NCI-H2171 treated with DMSO at 0.1 percent for 48 hours (cell line): Measurements from ENCODE around the gene CLIP4.
"Not testable (repeated sequence)": the region's sequence is repeated elsewhere in the genome, so short reads cannot be mapped to it uniquely, and the experiment has no call there.

Experiments
- DNase-seq: peaks from one replicate; lab custom pipeline; 2025; lab: John Stamatoyannopoulos, UW

Gene CLIP4, protein sequence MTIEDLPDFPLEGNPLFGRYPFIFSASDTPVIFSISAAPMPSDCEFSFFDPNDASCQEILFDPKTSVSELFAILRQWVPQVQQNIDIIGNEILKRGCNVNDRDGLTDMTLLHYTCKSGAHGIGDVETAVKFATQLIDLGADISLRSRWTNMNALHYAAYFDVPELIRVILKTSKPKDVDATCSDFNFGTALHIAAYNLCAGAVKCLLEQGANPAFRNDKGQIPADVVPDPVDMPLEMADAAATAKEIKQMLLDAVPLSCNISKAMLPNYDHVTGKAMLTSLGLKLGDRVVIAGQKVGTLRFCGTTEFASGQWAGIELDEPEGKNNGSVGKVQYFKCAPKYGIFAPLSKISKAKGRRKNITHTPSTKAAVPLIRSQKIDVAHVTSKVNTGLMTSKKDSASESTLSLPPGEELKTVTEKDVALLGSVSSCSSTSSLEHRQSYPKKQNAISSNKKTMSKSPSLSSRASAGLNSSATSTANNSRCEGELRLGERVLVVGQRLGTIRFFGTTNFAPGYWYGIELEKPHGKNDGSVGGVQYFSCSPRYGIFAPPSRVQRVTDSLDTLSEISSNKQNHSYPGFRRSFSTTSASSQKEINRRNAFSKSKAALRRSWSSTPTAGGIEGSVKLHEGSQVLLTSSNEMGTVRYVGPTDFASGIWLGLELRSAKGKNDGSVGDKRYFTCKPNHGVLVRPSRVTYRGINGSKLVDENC

DNA sequence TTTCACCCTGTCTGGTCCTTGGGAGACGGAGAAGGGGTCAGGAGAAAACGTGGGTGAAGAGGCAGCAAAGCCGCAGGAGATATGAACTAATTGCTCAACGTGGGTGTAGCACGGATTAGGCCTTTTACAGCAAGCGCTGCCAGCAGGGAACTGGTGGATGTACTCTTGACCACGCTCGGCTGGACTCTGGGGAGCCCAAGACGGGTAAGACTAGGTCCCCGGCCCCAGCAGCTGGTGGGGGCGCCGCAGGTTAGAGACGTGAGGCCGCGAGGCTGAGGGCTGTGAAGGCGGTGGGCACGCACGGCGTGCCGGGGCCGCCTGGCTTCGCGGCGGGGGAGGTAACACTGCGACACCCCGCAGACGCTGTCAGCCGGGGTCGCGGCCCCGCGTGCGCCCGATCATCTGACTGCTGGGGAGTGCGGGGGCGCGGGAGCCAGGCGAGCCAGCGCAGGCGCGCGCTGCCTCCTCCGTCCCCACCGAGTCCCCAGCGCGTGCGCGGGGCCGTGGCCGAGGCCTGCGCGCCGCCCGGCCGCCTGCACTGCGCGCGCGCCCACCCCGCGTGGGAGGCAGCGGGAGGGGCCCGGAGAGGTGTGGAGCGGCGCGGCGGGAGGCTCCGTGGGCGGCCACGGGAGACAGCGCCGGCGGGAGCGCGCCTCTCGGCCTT, at the start of gene CLIP4:
CLIP4 (plus strand) TSS at position 470 of the 664 bp plus-strand sequence. CDS start 5,974 bp downstream, outside the sequence.
- peak; percentile 68 for DNase-seq

DNA sequence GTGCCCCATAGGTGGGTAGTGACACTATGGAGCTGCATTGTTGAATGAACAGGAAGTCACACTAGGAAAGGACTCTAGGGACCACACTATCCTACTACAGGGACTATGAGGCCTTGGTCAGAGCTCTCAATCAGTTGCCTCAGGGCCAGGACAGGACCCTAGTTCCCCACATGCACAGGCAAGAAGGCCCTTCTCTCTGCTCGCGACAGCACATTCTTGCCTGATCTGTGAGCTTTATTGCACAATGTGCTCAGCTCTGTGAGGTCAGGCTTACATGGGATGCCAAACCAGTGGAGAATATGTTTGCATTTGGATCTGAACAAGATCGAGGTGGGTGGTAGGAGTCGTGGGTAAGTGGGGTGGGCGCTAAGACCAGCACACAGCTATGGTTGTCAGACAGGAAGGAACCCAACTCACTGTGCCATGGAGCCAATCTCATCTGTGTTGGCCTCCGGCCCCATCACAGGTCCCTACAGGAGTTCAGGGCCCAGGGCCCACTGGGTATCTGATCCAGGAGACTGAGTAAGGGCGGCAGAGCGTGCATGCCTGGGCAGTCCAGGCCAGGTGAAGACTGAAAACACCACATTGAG, 48.8 kb upstream of the CLIP4 start:
- no peak for DNase-seq

DNA sequence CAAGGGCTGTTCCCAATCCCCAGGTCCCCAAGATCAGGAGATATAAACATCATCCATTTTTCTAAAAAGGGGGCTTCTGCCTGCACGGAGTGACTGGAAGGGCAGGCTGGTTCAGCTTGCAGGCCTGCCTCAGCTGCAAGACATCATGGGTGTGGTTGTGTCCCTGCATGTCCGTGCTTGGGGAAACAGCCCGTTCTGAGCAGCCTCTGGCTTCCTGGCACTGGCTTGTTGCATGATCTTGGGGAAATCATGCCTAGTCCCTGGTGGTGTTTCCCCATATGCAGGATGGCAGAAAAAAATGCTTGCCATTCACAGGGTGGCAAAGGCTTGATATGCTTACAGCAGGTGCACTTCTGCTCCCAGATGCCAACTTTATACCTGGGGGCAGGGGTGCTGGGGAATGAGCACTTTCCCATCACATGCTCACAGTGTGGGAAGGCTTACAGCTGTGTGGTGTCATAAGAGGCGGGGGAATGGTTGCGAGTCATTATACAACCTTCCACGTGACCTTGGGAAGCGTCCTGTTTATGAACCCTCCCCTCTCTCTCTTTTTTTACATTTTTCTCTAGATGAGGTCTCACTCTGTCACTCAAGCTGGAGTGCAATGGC, 48.1 kb upstream of the CLIP4 start:
- DNase-seq: no peak

DNA sequence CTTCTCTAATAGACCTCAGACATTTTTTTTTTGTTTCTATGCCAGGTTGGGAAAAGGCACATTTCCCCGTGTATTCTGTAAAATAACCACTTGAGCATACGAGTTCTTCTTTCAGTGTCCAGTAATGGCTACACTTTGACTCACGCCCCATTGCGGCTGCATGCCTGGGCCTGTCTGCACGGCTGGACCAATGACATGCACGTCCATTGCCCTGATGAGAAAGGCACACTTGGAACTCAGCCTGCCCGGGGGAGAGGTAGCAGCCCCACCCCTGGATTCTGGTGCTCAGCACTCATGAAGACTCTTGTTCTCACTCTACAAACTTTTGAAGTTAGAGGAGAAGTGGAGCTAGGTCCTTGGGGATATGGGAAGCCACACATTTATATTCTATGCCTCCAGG, 46.7 kb upstream of the CLIP4 start:
- DNase-seq: no peak

DNA sequence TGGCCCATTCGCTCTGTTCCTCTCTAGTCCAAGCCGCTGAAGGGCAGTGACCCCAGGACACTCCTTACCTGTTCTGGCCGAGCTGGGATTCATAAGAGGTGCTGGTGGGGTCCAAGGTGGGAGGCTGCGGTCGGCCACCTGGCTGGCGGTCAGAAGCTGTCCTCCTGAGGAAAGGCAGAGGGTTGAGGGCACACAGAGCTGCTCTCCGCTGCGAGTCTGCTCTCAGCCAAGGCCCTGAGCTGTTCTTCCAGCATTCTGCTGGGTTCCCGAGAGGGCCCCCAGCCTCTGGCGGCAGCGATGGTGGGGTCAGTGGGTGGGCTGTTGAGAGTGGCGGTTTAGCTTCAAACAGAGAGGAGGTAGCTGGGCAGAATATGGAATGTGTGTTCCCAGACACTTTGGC, 44.7 kb upstream of the CLIP4 start:
- DNase-seq: no peak

DNA sequence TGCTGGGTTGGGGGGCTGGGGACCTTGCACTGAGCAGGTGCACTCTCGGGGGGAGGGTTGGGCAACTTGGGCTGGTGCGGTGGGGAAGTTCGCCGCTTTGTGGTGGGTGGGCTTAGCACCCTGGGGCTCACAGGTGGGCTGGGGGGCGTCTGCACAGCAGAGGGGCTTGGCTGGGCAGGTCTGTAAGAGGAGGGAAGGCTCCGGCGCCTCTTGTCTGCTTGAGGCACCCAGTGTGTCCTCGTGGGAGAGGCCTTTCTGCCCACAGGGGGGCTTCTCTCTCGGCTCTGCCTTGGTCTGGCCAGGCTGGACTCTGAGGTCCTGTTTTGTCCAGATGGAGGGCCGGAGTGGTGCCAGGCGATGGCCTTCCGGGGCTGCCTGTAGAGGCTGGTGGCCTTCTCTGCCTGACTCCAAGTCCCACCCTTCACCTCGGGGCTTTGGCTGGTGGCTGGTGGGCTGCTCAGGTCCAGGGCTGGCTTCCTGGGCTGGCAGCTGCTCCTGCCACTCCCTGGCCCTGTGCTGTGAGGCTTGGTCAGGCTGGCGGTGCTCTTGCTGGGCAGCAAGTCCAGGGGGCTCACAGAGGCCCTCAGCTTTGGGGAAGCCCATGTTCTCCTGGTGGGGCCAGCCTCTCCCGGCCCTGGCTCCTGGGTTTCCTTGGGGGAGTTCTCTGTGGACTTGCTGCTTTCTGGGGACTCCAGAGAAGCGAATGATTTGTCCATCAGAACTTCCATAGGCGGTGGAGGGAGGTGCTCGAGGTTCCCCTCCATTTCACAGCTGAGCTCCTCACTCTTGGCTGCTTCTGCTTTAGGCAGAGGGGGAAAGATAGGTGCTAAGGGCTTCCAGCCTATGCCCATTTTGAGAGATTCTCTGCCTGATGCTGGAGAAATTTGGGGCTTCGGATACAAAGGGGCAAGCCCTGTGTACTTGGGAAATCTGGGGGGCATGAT, 43.9 kb upstream of the CLIP4 start:
- no peak for DNase-seq

DNA sequence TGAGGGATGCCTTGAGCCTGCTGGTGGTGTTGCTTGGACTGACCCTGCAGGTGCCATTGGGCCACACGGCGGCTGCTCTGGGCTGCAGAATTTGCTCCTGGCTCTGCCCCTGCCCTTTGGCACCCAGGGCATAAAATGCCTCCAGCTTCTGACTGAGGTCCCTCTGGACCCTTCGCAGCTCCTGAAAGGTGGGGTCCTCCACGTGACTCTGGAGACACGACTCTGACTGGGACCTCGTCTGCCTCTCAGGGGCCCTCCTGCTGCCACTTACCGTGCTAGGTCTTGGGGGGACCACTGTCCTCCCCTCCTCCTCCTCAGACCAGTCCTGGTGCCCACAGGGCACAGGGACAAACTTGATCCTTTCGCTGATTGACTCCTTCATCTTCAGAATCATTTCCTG, 43.0 kb upstream of the CLIP4 start:
- no peak for DNase-seq

DNA sequence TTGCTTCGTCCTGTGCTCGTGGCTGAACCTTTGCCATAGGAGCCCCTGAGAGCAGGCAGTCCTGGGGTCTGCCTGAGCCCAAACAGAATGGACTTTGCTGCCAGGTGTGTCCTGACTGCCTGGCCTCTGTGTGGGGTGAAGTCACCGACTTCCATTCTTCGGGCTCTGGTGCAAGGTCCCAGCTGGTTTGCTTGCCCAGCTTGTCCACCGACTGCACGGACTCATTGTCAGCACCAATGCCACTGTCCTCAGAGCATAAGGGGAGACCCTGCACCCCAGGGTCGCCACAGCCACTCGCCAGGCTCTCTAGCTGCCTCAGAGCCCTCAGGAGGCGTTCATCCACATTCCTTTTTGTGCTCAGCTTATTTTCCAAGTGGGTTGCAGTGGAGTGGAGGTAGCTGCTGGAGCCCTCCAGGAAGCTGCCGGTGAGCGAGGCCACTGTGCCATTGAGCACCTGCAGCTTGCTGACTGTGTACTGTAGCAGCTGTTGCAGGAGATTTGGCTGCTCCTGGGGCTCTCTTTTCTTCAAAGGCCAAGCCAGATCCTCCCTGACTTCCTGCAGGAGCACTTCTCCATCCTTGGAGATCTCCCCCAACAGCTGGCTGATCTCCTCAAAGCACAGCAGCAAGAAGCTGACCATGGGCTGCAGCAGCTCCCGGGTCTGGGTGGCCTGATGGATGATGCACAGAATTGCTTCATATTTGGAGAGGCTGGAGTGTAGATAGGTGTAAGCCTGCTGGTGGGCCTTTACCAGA, 42.1 kb upstream of the CLIP4 start:
- no peak for DNase-seq

DNA sequence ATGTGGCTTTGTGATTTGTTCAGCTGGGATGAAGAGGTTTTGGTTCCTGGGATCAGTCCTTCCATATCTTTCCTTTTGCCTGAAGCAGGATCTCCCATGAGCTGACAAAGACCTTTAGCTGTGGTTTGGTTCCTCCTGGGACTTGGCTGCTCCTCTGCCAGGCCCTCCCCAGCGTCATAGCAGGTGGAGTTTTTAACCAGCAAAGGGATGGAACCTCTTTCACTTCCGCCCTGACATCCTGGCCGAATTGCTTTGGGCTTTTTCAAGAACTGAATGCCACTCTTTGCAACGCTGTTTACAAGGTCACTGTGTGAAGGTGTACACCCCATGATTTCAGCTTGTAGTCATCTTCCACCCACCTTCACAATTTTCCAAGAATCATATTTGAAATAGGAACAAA, 41.3 kb upstream of the CLIP4 start:
- no peak for DNase-seq

DNA sequence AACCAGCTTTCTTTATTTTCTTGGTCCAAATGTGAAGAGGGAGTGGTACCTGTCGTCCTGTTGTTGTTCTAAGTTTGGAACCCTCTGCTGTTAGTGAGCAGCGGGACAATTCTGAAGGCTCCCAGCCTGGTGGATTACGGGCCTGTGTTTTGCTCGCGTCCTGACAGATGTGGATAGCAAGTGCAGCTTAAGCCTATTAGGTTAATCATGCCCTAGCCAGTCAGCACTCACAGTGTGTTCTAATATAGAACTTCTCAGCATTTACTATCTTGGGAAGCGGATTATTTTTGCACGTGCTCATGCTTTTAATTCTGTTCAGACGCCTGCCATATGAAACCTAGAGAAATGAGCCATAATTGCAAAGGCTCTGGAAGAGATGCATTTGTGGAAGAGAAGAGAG, 40.8 kb upstream of the CLIP4 start, which contains the start of gene PCARE:
PCARE (minus strand) TSS at position 113 of the 400 bp plus-strand sequence. CDS start 262 bp downstream, outside the sequence.
- peak; percentile 52 for DNase-seq

DNA sequence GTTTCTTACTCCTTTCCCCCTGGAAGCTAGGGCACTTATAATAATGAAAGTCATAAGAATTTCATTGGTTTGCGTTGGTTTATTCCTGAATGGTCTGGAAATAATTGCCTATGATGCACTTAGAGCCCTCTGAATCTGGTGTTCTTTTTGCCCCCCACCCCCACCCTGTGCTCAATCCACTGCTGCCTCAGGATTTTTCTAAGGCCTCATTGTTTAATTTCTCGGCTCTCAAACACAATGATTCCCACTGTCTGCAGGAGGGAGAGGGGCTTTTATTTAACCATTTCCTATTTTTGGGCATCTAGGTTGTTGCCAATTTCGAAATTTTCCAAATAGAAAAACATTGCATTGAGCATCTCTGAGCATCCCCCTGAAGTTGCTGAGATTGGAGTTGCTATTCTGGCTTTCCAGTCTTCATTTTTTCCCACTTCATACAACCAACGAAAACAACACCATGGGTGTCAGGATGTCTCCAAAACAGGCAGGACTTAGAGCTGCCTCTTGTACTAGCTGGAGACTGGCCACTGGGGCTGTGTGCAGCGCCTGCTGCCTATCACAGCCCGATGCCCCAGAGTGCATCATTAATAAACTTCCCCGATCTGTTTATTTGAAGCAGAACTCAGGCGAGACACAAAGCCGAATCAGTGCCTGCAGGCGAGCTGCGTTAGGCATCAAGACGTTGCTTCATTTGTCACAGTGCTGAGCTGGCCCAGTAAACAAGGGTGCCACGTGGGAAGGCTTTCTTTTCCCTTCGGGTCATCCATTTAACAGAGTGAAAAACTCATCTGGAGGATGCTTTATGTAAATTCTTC, 39.1 kb upstream of the CLIP4 start:
- no peak for DNase-seq

DNA sequence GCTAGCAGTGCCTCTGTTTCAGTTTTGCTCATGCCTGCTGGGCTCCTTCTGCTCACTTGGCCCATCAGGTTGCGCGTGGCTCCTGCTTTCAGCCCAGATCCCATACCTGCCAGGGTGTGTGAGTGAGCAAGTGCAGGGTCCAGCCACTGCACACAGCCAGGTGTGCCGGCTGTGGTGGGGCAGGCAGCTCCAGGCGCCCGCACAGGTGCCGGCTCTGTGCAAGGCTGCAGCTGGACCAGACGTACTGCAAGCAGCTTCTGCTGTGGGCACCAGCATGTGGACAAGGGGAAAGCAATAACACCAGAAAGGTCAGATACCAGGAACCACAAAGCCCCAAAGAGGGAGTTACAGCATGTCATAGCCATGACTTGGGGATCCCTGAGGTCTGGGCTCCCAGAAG, 35.3 kb upstream of the CLIP4 start:
- DNase-seq: no peak

DNA sequence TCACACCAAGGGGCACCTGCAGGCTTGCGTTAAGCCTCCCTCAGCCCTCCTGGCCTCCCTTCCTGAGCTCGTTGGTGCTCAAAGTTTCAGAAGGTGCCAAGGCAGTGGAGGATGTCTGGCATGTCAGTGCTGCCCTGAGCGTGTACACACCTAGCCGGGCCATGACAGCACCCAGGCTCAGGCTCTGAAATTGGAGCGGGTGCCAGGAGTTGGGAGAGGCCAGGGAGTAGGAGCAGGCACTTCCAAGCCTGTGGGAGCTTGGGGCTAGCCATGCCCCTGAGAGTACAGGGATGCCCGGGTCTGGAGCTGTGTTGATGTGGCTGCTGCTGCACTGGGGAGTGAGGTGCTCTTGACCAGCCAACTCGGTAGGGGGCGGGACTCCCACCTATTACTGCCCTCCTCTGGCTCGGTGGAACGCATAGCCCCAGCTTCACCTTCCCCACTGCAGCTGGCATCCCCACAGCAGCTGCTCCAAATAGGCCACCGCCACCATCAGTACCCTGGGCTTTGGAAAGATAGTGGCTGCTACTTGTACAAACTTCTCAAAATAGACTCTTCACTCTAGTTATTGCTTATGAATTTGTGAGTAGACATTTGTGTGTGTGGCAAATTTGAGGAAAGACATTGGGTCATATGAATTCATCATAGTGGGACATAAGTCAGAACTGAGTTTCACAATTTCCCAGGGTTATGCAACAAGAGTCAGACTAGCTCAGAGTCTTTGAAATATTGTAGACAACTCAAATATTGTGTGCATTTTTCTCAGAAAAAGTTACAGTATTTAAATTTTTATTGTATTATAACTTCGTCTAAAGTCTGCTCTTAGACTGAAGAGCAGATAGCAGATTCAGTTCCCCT, 34.1 kb upstream of the CLIP4 start:
- no peak for DNase-seq

DNA sequence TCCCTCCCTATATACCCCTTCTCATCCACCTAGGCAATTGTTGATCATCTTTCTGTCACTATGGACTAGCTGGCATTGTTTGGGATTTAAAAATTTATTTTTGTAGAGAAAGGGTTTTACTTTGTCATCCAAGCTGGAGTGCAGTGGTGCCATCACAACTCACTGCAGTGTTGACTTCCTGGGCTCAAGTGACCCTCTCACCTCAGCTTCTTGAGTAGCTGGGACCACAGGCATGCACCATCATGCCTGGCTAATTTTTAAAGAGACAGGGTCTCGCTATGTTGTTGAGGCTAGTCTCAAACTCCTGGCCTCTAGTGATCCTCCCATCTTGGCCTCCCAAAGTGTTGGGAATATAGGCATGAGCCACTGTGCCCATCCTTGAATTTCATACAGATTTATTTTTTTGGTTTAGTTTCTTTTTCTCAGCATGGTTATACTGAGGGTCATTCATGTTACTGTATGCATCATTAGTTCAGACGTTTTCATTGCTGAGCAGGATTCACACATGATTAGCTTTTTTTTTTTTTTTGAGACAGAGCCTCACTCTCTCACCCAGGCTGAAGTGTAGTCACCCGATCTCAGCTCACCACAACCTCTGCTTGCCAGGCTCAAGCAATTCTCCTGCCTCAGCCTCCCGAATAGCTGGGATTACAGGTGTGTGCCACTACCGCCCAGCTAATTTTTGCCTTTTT, 32.3 kb upstream of the CLIP4 start:
- no peak for DNase-seq

DNA sequence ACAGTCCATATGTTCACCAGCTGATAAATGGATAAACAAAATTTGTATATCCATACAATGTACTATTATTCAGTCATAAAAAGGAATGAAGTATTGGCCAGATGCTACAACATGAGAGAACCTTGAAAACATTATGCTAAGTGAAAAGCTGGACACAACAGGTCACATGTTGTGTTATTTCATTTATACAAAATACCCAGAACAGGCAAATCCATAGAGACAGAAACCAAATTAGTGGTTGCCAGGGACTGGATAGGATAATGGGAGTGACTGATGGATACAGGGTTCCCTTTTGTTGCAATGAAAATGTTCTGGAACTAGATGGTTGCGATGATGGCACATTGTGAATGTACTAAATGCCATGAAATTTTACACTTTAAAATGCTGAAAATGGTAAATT, 30.7 kb upstream of the CLIP4 start:
- no peak for DNase-seq

DNA sequence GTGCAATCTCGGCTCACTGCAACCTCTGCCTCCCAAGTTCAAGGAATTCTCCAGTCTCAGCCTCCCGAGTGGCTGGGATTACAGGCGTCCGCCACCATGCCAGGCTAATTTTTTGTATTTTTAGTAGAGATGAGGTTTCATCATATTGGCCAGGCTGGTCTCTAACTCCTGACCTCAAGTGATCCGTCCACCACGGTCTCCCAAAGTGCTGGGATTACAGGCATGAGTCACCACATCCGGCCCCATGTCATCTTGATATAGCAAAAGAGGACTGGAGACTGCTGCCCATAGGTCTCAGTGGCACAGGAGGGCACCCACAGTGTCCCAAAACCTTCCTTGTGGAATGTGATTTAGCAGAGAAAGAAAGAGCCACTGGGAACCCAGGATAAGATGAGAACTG, 24.9 kb upstream of the CLIP4 start:
- DNase-seq: not testable (repeated sequence)

DNA sequence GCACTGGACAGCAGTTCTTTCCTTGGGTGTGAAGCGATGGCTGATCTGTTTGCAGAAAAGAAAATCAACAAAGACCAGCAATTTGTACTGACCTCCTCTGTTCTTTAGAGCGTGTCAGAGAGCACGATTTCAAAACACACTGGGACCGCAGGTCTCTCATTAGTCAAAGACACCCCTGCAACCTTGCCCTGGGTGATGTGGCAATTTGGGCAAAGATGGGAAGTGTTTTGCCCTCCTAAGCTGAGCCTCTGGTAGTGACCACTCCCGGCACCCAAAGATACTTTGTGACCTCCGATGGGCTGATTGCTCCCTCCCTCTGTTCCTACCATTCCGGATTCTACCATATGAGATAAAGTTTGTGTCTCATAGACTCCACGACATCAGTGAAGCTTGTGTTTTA, 18.2 kb upstream of the CLIP4 start:
- DNase-seq: no peak

DNA sequence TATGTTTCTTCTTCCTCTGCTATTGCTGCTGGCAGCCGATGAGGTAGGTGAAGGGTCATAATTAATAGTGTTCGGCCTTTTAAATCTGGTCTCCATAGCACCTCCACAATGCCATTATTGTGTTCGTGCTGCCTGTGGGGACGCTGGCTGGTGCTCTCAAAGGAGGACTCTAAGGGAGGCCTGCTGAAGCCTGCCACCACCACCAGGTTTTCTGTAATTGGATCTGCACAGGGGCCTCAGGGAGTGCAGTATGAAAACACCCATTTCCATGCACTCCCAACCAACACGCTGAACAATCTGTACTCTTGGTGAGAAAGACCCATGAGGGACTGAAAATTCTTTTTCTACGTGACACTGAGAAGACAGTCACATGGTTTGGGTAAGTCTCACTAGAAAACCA, 17.6 kb upstream of the CLIP4 start:
- peak; percentile 86 for DNase-seq
